BE2C (cell line): ENCODE results near the gene ORAI2.
"Not testable (repeated sequence)": the region's sequence is repeated elsewhere in the genome, so short reads cannot be mapped to it uniquely, and the experiment has no call there.

Experiments used
- DNase-seq: peaks from one replicate; pipeline ENCODE4 v3.0.0-alpha.2; 2020
- H3K27me3 ChIP-seq: fragments of 250-450 bp; sonication (Bioruptor Pico); 2 replicates; pipeline ENCODE4 v1.5.1; 2020; ENCODE audit warnings: mild to moderate bottlenecking
- H3K36me3 ChIP-seq: fragments of 250-450 bp; sonication (Bioruptor Pico); 2 replicates; pipeline ENCODE4 v1.5.1; 2020; ENCODE audit warnings: mild to moderate bottlenecking
- H3K4me1 ChIP-seq: fragments of 250-450 bp; sonication (Bioruptor Pico); 2 replicates; pipeline ENCODE4 v1.5.1; 2020
- H3K4me3 ChIP-seq: 2 replicates; pipeline ENCODE4 v1.5.1; 2011; ENCODE audit warnings: low read depth, low read length
- H3K9me3 ChIP-seq: fragments of 250-450 bp; sonication (Bioruptor Pico); 2 replicates; pipeline ENCODE4 v1.5.1; 2020
- TF ChIP-seq, protein P1 (sequence below): IDR thresholded peaks from 2 replicates; pipeline ENCODE4 v1.5.1; 2012; ENCODE audit warnings: mild to moderate bottlenecking, low read depth, low read length

The ORAI2 gene

DNA sequence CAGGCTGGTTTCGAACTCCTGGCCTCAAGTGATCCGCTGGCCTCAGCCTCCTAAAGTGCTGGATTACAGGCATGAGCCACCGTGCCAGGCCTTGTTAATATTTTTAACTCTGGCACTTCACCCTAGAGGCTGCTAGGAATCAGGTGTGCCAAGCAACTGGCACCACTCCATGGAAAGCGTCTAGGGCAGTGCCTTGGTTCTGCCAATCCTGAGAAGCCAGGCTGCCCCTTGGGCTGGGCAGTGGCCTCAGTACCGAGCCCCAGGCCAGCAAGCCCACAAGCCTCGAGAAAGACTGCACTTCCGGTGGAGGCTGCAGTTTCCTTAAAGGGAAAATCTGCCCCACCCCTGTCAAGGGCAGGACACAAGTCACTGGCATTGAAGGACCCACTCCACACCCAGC is 19.9 kb downstream of the ORAI2 start:
- DNase-seq = no peak
- H3K27me3 ChIP-seq = no peaks in the 10 kb centered on the region
- TF ChIP-seq, protein P1, sequence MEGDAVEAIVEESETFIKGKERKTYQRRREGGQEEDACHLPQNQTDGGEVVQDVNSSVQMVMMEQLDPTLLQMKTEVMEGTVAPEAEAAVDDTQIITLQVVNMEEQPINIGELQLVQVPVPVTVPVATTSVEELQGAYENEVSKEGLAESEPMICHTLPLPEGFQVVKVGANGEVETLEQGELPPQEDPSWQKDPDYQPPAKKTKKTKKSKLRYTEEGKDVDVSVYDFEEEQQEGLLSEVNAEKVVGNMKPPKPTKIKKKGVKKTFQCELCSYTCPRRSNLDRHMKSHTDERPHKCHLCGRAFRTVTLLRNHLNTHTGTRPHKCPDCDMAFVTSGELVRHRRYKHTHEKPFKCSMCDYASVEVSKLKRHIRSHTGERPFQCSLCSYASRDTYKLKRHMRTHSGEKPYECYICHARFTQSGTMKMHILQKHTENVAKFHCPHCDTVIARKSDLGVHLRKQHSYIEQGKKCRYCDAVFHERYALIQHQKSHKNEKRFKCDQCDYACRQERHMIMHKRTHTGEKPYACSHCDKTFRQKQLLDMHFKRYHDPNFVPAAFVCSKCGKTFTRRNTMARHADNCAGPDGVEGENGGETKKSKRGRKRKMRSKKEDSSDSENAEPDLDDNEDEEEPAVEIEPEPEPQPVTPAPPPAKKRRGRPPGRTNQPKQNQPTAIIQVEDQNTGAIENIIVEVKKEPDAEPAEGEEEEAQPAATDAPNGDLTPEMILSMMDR = no peak

DNA sequence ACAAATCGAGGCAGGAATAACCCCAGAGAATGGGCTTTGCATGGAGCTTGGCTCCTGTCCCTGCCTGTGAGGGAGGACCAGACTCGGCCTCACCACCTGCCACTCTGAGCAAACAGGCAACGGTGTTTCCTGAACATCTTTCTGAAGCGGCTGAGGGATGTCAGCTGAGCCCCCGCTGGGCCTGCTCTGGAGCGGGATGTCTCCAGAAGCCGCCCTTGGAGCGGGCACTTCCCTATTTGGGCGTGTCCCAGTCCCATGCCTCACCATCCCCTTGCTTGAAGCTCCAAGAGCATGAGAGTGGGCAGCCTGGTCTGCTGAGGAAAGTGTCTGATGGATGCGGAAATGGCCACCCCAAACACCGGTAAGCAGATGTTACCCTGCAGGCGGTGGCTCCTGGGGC is 21.1 kb downstream of the ORAI2 start:
- DNase-seq = no peak
- no peaks in the 10 kb centered on the region for H3K9me3 ChIP-seq
- H3K4me3 ChIP-seq = no peak overlapping the region
- peaks cover 39% of the 10 kb centered on the region for H3K36me3 ChIP-seq
- H3K4me1 ChIP-seq = no peaks in the 10 kb centered on the region
- TF ChIP-seq, protein P1 = no peak
- H3K27me3 ChIP-seq = no peaks in the 10 kb centered on the region

More for the DNA sequence above, 19.9 kb downstream of the ORAI2 start:
- peaks cover 30% of the 10 kb centered on the region for H3K36me3 ChIP-seq
- H3K4me3 ChIP-seq = no peak overlapping the region
- H3K9me3 ChIP-seq = no peaks in the 10 kb centered on the region
- H3K4me1 ChIP-seq = no peaks in the 10 kb centered on the region

DNA sequence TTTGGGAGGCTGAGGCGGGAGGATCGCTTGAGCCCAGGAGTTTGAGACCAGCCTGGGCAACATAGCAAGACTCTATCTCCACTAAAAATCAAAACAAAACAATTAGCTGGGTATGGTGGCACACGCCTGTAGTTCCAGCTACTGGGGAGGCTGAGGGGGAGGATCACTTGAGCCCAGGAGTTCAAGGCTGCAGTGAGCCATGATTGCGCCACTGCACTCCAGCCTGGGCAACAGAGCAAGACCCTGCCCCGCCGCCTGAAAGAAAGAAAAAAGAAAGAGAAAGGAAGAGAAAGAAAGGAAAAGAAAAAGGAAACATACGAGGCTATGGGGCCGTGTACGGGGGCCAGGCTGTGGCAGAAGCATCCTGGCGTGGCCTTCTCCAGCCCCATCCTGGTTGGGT is 21.6 kb downstream of the ORAI2 start:
- H3K9me3 ChIP-seq, H3K4me3 ChIP-seq, H3K4me1 ChIP-seq, H3K27me3 ChIP-seq, DNase-seq: not testable (repeated sequence)
- peaks cover 41% of the 10 kb centered on the region for H3K36me3 ChIP-seq

DNA sequence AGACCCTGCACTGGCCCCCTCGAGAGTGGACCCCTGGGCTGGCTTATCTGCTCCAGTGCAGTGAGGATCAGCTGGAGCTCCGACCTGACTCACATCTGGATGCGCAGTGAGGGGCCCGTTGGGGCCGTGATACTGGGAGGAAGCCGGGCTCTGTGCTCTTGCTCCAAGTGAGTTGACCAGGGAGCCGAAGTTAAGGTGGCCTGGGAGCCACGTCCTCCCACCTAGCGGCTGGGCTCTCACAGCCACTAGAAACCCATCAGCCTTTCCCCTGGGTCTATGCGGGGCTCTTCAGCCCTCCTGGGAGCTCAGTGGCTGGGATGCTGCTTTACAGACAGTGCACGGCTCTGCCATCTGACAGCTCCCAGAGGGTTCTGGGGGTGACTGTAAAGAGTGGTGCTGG is 22.2 kb downstream of the ORAI2 start:
- no peaks in the 10 kb centered on the region for H3K27me3 ChIP-seq
- no peak overlapping the region for H3K4me3 ChIP-seq
- no peaks in the 10 kb centered on the region for H3K4me1 ChIP-seq
- TF ChIP-seq, protein P1 = no peak
- H3K36me3 ChIP-seq = peaks cover 41% of the 10 kb centered on the region
- no peak for DNase-seq
- no peaks in the 10 kb centered on the region for H3K9me3 ChIP-seq

DNA sequence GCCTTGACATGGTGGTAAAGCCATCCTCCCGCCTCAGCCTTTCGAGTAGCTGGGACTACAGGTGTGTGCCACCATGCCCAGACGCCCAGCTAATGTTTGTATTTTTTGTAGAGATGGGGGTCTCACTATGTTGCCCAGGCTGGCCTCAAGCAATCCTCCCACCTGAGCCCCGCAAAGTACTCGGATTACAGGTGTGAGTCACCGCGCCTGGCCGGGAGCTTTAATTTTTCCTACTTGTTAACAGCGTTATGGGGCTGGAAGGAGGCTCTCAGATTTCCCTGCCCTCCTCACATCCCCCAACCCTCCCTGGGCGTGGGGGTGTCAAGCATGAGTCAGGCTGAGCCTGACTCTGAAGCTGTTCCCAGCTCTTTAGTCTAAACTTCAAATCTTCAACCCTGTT is 23.0 kb downstream of the ORAI2 start:
- DNase-seq = no peak
- H3K27me3 ChIP-seq = no peaks in the 10 kb centered on the region
- no peaks in the 10 kb centered on the region for H3K4me1 ChIP-seq
- H3K36me3 ChIP-seq = peaks cover 41% of the 10 kb centered on the region
- no peaks in the 10 kb centered on the region for H3K9me3 ChIP-seq
- TF ChIP-seq, protein P1 = no peak
- no peak overlapping the region for H3K4me3 ChIP-seq

DNA sequence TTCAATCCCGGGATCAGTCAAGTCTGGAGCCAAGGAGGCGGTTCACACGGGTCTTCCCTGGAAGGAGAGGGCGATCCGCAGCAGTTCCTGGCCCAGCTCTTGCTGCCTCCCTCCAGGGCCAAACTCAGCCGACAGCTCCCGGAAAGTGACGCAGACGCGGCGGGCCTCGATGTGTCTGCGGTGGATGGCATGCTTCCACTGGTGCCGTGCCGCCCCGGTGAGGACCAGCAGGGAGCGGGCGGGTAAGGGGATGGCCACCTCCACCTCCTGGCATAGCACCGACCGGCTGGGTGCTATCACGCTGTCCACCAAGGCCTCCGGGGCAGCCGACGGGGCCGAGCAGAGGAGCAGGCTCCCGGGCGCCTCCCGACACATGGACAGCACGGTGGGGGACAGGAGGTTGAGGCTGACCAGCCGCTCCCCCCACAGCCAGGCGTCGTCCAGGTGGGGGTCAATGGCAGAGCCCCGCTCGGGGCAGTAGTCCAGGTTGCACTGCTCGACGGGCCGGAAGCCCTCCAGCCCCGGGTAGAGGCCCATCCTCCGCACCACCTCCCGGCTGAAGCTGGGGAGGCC is 24.1 kb downstream of the ORAI2 start:
- Histone ChIP-seq H3K4me3 (no peak overlapping the region), H3K36me3 (peaks cover 47% of the 10 kb centered on the region), H3K4me1 (no peaks in the 10 kb centered on the region), H3K9me3 (no peaks in the 10 kb centered on the region), H3K27me3 (no peaks in the 10 kb centered on the region)
- TF ChIP-seq, protein P1 = no peak
- DNase-seq = no peak
